SK-N-SH (cell line): ENCODE data around the gene ERCC8. TPM values are rescaled to one million over a fixed set of nuclear protein-coding genes. Genes with fewer than 3 reads are reported as not detected.

Experiments used
- CTCF ChIA-PET: fragments of 300-600, 350-600 bp; formaldehyde crosslinking; extraction: SDS; loops from one replicate; lab custom pipeline; 2021; lab: Yijun Ruan, JAX
- POLR2A ChIA-PET: fragments of 350-600 bp; sonication (Branson Sonifier 250); formaldehyde crosslinking; extraction: SDS; loops from one replicate; lab custom pipeline; 2020; ENCODE audit warnings: antibody characterized with exemption, inconsistent platforms; lab: Yijun Ruan, JAX
- DNase-seq: peaks from one replicate; pipeline ENCODE4 v3.0.0; 2012
- H2AFZ ChIP-seq: fragments of 200-600 bp; sonication (generic); 2 replicates; pipeline ENCODE4 v1.8.1; 2016; ENCODE audit warnings: antibody characterized with exemption, mild to moderate bottlenecking, low read depth
- H3F3A ChIP-seq: fragments of 200-600 bp; sonication (generic); replicated peaks from 2 replicates; pipeline ENCODE3; 2016; ENCODE audit warnings: antibody characterized with exemption, mild to moderate bottlenecking; ENCODE audit not compliant: insufficient read depth
- H3K27ac ChIP-seq, 2 experiments: fragments of 200-500 bp in 1 of 2; fragments of 200-600 bp in 1 of 2; sonication (Bioruptor generic) in 1 of 2; sonication (generic), shearing (Covaris generic) in 1 of 2; 2 replicates each; pipeline versions ENCODE4 v1.5.1 to v1.6.1; 2014 to 2016; ENCODE audit warnings: low read depth in 2 of 2, inconsistent platforms in 1 of 2, low read length in 1 of 2, mild to moderate bottlenecking in 1 of 2, mixed read lengths in 1 of 2
- H3K27me3 ChIP-seq: fragments of 200-600 bp; sonication (generic), shearing (Covaris generic); 2 replicates; pipeline ENCODE4 v1.6.1; 2016; ENCODE audit warnings: mixed run types; ENCODE audit not compliant: insufficient read depth
- H3K36me3 ChIP-seq, 2 experiments: fragments of 200-500 bp in 1 of 2; fragments of 200-600 bp in 1 of 2; sonication (Bioruptor generic) in 1 of 2; sonication (generic) in 1 of 2; replicated peaks in 1 of 2; 2 replicates each; pipeline versions ENCODE3 to v1.5.1; 2014 to 2016; ENCODE audit warnings: low read length in 1 of 2, mild to moderate bottlenecking in 1 of 2; ENCODE audit not compliant: insufficient read depth in 2 of 2, control insufficient read depth in 1 of 2
- H3K4me1 ChIP-seq, 2 experiments: fragments of 200-500 bp in 1 of 2; fragments of 200-600 bp in 1 of 2; sonication (Bioruptor generic) in 1 of 2; sonication (generic), shearing (Covaris generic) in 1 of 2; 2 replicates each; pipeline versions ENCODE4 v1.5.1 to v1.6.1; 2014 to 2016; ENCODE audit warnings: low read depth in 1 of 2, low read length in 1 of 2, mixed run types in 1 of 2; ENCODE audit not compliant: insufficient read depth in 2 of 2, control insufficient read depth in 1 of 2
- H3K4me2 ChIP-seq: fragments of 200-600 bp; sonication (generic), shearing (Covaris generic); 2 replicates; pipeline ENCODE4 v1.6.1; 2017; ENCODE audit warnings: mixed run types
- H3K4me3 ChIP-seq, 2 experiments: fragments of 200-500 bp in 1 of 2; fragments of 200-600 bp in 1 of 2; sonication (Bioruptor generic) in 1 of 2; sonication (generic), shearing (Covaris generic) in 1 of 2; 2 replicates each; pipeline versions ENCODE4 v1.5.1 to v1.8.1; 2014 to 2016; ENCODE audit warnings: low read depth in 2 of 2, inconsistent platforms in 1 of 2, low read length in 1 of 2, mild to moderate bottlenecking in 1 of 2, mixed read lengths in 1 of 2, moderate library complexity in 1 of 2
- H3K79me2 ChIP-seq: fragments of 200-600 bp; sonication (generic); 2 replicates; pipeline ENCODE4 v1.8.1; 2017; ENCODE audit warnings: mild to moderate bottlenecking; ENCODE audit not compliant: insufficient read depth
- H3K9ac ChIP-seq: fragments of 200-600 bp; sonication (generic); 2 replicates; pipeline ENCODE4 v1.6.1; 2017; ENCODE audit warnings: mixed run types
- H3K9me2 ChIP-seq: fragments of 200-600 bp; sonication (generic); 2 replicates; pipeline ENCODE4 v1.6.1; 2017; ENCODE audit warnings: mixed run types
- H3K9me3 ChIP-seq: fragments of 200-600 bp; sonication (generic); 2 replicates; pipeline ENCODE4 v1.6.1; 2017; ENCODE audit warnings: mixed run types, mild to moderate bottlenecking, moderate library complexity
- H4K20me1 ChIP-seq: fragments of 200-600 bp; sonication (generic); 2 replicates; pipeline ENCODE4 v1.6.1; 2017; ENCODE audit warnings: mild to moderate bottlenecking, mixed run types; ENCODE audit not compliant: insufficient read depth
- EZH2phosphoT487 ChIP-seq: fragments of 200-600 bp; sonication (generic); IDR thresholded peaks from 2 replicates; pipeline ENCODE4 v1.6.1; 2017; ENCODE audit warnings: low read depth, mixed run types, mild to moderate bottlenecking, antibody characterized with exemption, moderate library complexity, borderline replicate concordance
- FOXJ3 ChIP-seq: sonication (generic); formaldehyde crosslinking; IDR thresholded peaks from 2 replicates; pipeline ENCODE4 v1.5.1; 2020; ENCODE audit warnings: mild to moderate bottlenecking, missing genetic modification reagents
- FOXM1 ChIP-seq: IDR thresholded peaks from 2 replicates; pipeline ENCODE4 v1.4.0; 2012; ENCODE audit warnings: low read depth, mild to moderate bottlenecking
- GATA2 ChIP-seq: sonication (generic); formaldehyde crosslinking; IDR thresholded peaks from 2 replicates; pipeline ENCODE4 v1.5.0; 2020; ENCODE audit warnings: mild to moderate bottlenecking, missing genetic modification reagents
- JUND ChIP-seq: IDR thresholded peaks from 2 replicates; pipeline ENCODE4 v1.4.0; 2012
- MEF2A ChIP-seq: IDR thresholded peaks from 2 replicates; pipeline ENCODE4 v1.4.0; 2012; ENCODE audit warnings: low read depth, borderline replicate concordance
- PBX3 ChIP-seq: IDR thresholded peaks from 2 replicates; pipeline ENCODE4; 2012
- RAD21 ChIP-seq: IDR thresholded peaks from 2 replicates; pipeline ENCODE4 v1.6.1; 2012; ENCODE audit warnings: mild to moderate bottlenecking, low read length
- RCOR1 ChIP-seq: fragments of 150-350 bp; IDR thresholded peaks from 2 replicates; pipeline ENCODE4 v1.6.1; 2017; ENCODE audit warnings: antibody characterized with exemption, low read length
- RXRA ChIP-seq: IDR thresholded peaks from 2 replicates; pipeline ENCODE4 v1.4.0; 2012; ENCODE audit warnings: low read depth, mild to moderate bottlenecking, borderline replicate concordance
- SIN3A ChIP-seq: IDR thresholded peaks from 2 replicates; pipeline ENCODE4 v1.6.1; 2012; ENCODE audit warnings: low read depth, mild to moderate bottlenecking, low read length, moderate library complexity, borderline replicate concordance
- SMC3 ChIP-seq: IDR thresholded peaks from 2 replicates; pipeline ENCODE4 v1.6.1; 2012; ENCODE audit warnings: low read depth, low read length, improper control_type of control experiment
- YY1 ChIP-seq: IDR thresholded peaks from 2 replicates; pipeline ENCODE4 v1.4.0; 2012; ENCODE audit warnings: low read depth, mild to moderate bottlenecking
- WGBS: methylation state at CpG from one replicate; pipeline ENCODE4 v1.1.6; 2017; ENCODE audit warnings: low lambda C conversion rate; 5-methylcytosine and 5-hydroxymethylcytosine counted together
- polyA plus RNA-seq, 3 experiments: library from polyadenylated mRNA; depleted of rRNA; stranded (reverse); fragments of >200 nt; gene quantifications; 2 replicates each; pipeline ENCODE4 v1.2.3, GENCODE V29; 2012
- TF ChIP-seq, protein P1 (sequence below): IDR thresholded peaks from 2 replicates; pipeline ENCODE4 v1.4.0; 2012; ENCODE audit warnings: low read depth, borderline replicate concordance
- TF ChIP-seq, protein P2 (sequence below): IDR thresholded peaks from 2 replicates; pipeline ENCODE4 v1.4.0; 2012; ENCODE audit warnings: low read depth
- TF ChIP-seq, protein P3 (sequence below): IDR thresholded peaks from 2 replicates; pipeline ENCODE4 v1.6.1; 2012; ENCODE audit warnings: mild to moderate bottlenecking, low read depth, low read length, moderate library complexity
- TF ChIP-seq, protein P4 (sequence below): IDR thresholded peaks from 2 replicates; pipeline ENCODE4 v1.4.0; 2012; ENCODE audit warnings: low read depth, borderline replicate concordance

ERCC8 gene
- polyA plus RNA-seq, 1 of the 3 experiments (the other 2 are of a cell fraction): 11.6 TPM

- H3K79me2 ChIP-seq: peaks cover 6% of the 10 kb centered on the region; the same call in 1 of the 2 replicates
- H3K4me3 ChIP-seq: no peak overlapping the region
- TF ChIP-seq RCOR1 (no peak), GATA2 (CRISPR knock-in tag) (no peak), MEF2A (no peak), JUND (no peak), RXRA (no peak), FOXJ3 (CRISPR knock-in tag) (no peak), SMC3 (no peak), FOXM1 (no peak), SIN3A (no peak), YY1 (no peak), EZH2phosphoT487 (no peak), PBX3 (no peak), RAD21 (no peak)
- TF ChIP-seq, protein P1, sequence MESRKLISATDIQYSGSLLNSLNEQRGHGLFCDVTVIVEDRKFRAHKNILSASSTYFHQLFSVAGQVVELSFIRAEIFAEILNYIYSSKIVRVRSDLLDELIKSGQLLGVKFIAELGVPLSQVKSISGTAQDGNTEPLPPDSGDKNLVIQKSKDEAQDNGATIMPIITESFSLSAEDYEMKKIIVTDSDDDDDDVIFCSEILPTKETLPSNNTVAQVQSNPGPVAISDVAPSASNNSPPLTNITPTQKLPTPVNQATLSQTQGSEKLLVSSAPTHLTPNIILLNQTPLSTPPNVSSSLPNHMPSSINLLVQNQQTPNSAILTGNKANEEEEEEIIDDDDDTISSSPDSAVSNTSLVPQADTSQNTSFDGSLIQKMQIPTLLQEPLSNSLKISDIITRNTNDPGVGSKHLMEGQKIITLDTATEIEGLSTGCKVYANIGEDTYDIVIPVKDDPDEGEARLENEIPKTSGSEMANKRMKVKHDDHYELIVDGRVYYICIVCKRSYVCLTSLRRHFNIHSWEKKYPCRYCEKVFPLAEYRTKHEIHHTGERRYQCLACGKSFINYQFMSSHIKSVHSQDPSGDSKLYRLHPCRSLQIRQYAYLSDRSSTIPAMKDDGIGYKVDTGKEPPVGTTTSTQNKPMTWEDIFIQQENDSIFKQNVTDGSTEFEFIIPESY: no peak
- TF ChIP-seq, protein P2, sequence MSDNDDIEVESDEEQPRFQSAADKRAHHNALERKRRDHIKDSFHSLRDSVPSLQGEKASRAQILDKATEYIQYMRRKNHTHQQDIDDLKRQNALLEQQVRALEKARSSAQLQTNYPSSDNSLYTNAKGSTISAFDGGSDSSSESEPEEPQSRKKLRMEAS: no peak
- TF ChIP-seq, protein P3, sequence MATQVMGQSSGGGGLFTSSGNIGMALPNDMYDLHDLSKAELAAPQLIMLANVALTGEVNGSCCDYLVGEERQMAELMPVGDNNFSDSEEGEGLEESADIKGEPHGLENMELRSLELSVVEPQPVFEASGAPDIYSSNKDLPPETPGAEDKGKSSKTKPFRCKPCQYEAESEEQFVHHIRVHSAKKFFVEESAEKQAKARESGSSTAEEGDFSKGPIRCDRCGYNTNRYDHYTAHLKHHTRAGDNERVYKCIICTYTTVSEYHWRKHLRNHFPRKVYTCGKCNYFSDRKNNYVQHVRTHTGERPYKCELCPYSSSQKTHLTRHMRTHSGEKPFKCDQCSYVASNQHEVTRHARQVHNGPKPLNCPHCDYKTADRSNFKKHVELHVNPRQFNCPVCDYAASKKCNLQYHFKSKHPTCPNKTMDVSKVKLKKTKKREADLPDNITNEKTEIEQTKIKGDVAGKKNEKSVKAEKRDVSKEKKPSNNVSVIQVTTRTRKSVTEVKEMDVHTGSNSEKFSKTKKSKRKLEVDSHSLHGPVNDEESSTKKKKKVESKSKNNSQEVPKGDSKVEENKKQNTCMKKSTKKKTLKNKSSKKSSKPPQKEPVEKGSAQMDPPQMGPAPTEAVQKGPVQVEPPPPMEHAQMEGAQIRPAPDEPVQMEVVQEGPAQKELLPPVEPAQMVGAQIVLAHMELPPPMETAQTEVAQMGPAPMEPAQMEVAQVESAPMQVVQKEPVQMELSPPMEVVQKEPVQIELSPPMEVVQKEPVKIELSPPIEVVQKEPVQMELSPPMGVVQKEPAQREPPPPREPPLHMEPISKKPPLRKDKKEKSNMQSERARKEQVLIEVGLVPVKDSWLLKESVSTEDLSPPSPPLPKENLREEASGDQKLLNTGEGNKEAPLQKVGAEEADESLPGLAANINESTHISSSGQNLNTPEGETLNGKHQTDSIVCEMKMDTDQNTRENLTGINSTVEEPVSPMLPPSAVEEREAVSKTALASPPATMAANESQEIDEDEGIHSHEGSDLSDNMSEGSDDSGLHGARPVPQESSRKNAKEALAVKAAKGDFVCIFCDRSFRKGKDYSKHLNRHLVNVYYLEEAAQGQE: no peak
- TF ChIP-seq, protein P4, sequence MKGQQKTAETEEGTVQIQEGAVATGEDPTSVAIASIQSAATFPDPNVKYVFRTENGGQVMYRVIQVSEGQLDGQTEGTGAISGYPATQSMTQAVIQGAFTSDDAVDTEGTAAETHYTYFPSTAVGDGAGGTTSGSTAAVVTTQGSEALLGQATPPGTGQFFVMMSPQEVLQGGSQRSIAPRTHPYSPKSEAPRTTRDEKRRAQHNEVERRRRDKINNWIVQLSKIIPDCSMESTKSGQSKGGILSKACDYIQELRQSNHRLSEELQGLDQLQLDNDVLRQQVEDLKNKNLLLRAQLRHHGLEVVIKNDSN: no peak
- no peak for DNase-seq
- no peaks in the 10 kb centered on the region for H3K4me1 ChIP-seq
- H3K36me3 ChIP-seq: no peaks in the 10 kb centered on the region
- CTCF ChIA-PET: no interaction called here
- no peaks in the 10 kb centered on the region for H4K20me1 ChIP-seq
- H3K9me3 ChIP-seq: no peaks in the 10 kb centered on the region
- H2AFZ ChIP-seq: no peak overlapping the region
- POLR2A ChIA-PET: no interaction called here
- H3K27ac ChIP-seq: no peak overlapping the region
- no peaks in the 10 kb centered on the region for H3F3A ChIP-seq
- no peak overlapping the region for H3K4me2 ChIP-seq
- no peaks in the 10 kb centered on the region for H3K27me3 ChIP-seq
- H3K9ac ChIP-seq: no peak overlapping the region
- WGBS: 90% methylated on average over 2 of the region's 2 CpGs
- H3K9me2 ChIP-seq: no peaks in the 10 kb centered on the region
Measured at GRCh38 chr5:60980511-60980910, 35.6 kb upstream of the ERCC8 start.
